OCI-LY7 (cell line): ENCODE results near the gene TAAR6. TPM values are rescaled to one million over a fixed set of nuclear protein-coding genes. Genes with fewer than 3 reads are reported as not detected.

Experiments
- BruUV-seq: library from RNA; stranded (reverse); fragments of 400-500 nt; replicated peaks from 2 replicates; lab custom pipeline; 2021; lab: Mats Ljungman, UMichigan
- CTCF ChIA-PET: fragments of 300-600 bp; sonication (Branson Sonifier 250); formaldehyde crosslinking; loops from one replicate; lab custom pipeline; 2022; ENCODE audit warnings: antibody characterized with exemption; ENCODE audit not compliant: unreplicated experiment; lab: Charles Lee
- POLR2A ChIA-PET: fragments of 300-600 bp; sonication (Branson Sonifier 250); formaldehyde crosslinking; loops from one replicate; lab custom pipeline; 2022; ENCODE audit warnings: antibody characterized with exemption; lab: Charles Lee
- DNase-seq: peaks from one replicate; pipeline ENCODE4 v3.0.0-alpha.2; 2015; ENCODE audit warnings: low spot score
- H2AFZ ChIP-seq: fragments of 200-600 bp; sonication (generic), shearing (Covaris generic); 2 replicates; pipeline ENCODE4 v1.6.1; 2014; ENCODE audit warnings: mild to moderate bottlenecking, antibody characterized with exemption, low read length, moderate library complexity
- H3K27ac ChIP-seq: fragments of 200-600 bp; sonication (generic); 2 replicates; pipeline ENCODE4 v1.5.1; 2014; ENCODE audit warnings: mixed run types, low read depth, mild to moderate bottlenecking, moderate library complexity, low read length, inconsistent platforms; ENCODE audit not compliant: poor library complexity, severe bottlenecking
- H3K36me3 ChIP-seq: fragments of 200-600 bp; sonication (generic); 2 replicates; pipeline ENCODE4 v1.6.1; 2014; ENCODE audit warnings: mild to moderate bottlenecking, antibody characterized with exemption, low read length, moderate library complexity, mixed read lengths; ENCODE audit not compliant: insufficient read depth
- H3K4me1 ChIP-seq: fragments of 200-600 bp; sonication (generic); 2 replicates; pipeline ENCODE4 v1.5.1; 2014; ENCODE audit warnings: mild to moderate bottlenecking, low read length; ENCODE audit not compliant: insufficient read depth, poor library complexity, severe bottlenecking
- H3K4me2 ChIP-seq: fragments of 200-600 bp; sonication (generic); 2 replicates; pipeline ENCODE4 v1.6.1; 2014; ENCODE audit warnings: mild to moderate bottlenecking, low read length
- H3K4me3 ChIP-seq: fragments of 200-600 bp; sonication (generic); 2 replicates; pipeline ENCODE4 v1.5.1; 2014; ENCODE audit warnings: mild to moderate bottlenecking, low read depth, low read length; ENCODE audit not compliant: poor library complexity, severe bottlenecking
- H3K79me2 ChIP-seq: fragments of 200-600 bp; sonication (generic); 2 replicates; pipeline ENCODE4 v1.6.1; 2016; ENCODE audit warnings: low read depth, mild to moderate bottlenecking, low read length, moderate library complexity, mixed read lengths; ENCODE audit not compliant: insufficient read depth
- H3K9me2 ChIP-seq: fragments of 200-600 bp; sonication (generic); 2 replicates; pipeline ENCODE4 v1.6.1; 2016; ENCODE audit warnings: mild to moderate bottlenecking, low read length, mixed read lengths; ENCODE audit not compliant: insufficient read depth
- H3K9me3 ChIP-seq: fragments of 200-600 bp; sonication (generic); 2 replicates; pipeline ENCODE4 v1.6.1; 2014; ENCODE audit warnings: mild to moderate bottlenecking, mixed run types, low read length, mixed read lengths
- H4K20me1 ChIP-seq: fragments of 200-600 bp; sonication (generic); 2 replicates; pipeline ENCODE4 v1.6.1; 2014; ENCODE audit warnings: mild to moderate bottlenecking, antibody characterized with exemption, low read length, moderate library complexity, mixed read lengths; ENCODE audit not compliant: insufficient read depth
- CTCF ChIP-seq: fragments of 200-600 bp; sonication (generic); conservative IDR thresholded peaks from 2 replicates; pipeline ENCODE4 v1.5.1; 2014; ENCODE audit warnings: mild to moderate bottlenecking, antibody characterized with exemption, low read length, moderate library complexity, mixed read lengths
- EZH2phosphoT487 ChIP-seq: fragments of 200-600 bp; sonication (generic); IDR thresholded peaks from 2 replicates; pipeline ENCODE4 v1.6.1; 2018; ENCODE audit warnings: low read depth, borderline replicate concordance, mild to moderate bottlenecking, mixed run types, antibody characterized with exemption, low read length, moderate library complexity, mixed read lengths
- intact Hi-C: fragments of 100-400 bp; cut with micrococcal nuclease; formaldehyde crosslinking; loops from one replicate; pipeline ENCODE4 v1.10.0; 2022; ENCODE audit not compliant: unreplicated experiment
- total RNA-seq, 2 experiments: library from RNA; depleted of rRNA in 1 of 2; stranded (reverse); fragments of >200 nt in 1 of 2; shearing (Covaris generic) in 1 of 2; gene quantifications; 2 replicates each; pipeline ENCODE4 v1.2.3, GENCODE V29; 2014 to 2022

TAAR6 gene
- total RNA-seq, 2 experiments from 2014 or later: not detected

- BruUV-seq: no TSS peak
- ChIA-PET POLR2A (interaction anchor here (0.6 kb wide), 1 partner anchor 105 kb away, joined by 3 read pairs; no protein-coding TSS in a partner anchor), CTCF (no interaction called here)
- H3K4me2 ChIP-seq: no peak overlapping the region
- H3K4me3 ChIP-seq: no peak overlapping the region
- H3K4me1 ChIP-seq: no peaks in the 10 kb centered on the region
- no peaks in the 10 kb centered on the region for H3K79me2 ChIP-seq
- intact Hi-C loops: no loop called here
- no peaks in the 10 kb centered on the region for H3K9me2 ChIP-seq
- no peak overlapping the region for H2AFZ ChIP-seq
- no peak for TF ChIP-seq EZH2phosphoT487
- no peak for TF ChIP-seq CTCF
- H4K20me1 ChIP-seq: no peaks in the 10 kb centered on the region
- no peak overlapping the region for H3K27ac ChIP-seq
- no peak for DNase-seq
- H3K9me3 ChIP-seq: no peaks in the 10 kb centered on the region
- H3K36me3 ChIP-seq: no peaks in the 10 kb centered on the region
These were observed 34.6 kb downstream of the TAAR6 start for GRCh38 chr6:132604635-132605152.

GRCh38 chr6:132607544-132608233, 37.6 kb downstream of the TAAR6 start:
- Histone ChIP-seq H2AFZ (no peak overlapping the region), H3K4me1 (no peaks in the 10 kb centered on the region), H3K9me2 (no peaks in the 10 kb centered on the region), H3K9me3 (no peaks in the 10 kb centered on the region), H3K4me3 (no peak overlapping the region), H4K20me1 (no peaks in the 10 kb centered on the region), H3K27ac (no peak overlapping the region), H3K4me2 (no peak overlapping the region), H3K36me3 (no peaks in the 10 kb centered on the region), H3K79me2 (no peaks in the 10 kb centered on the region)
- intact Hi-C loops: no loop called here
- POLR2A ChIA-PET: no interaction called here
- no peak for TF ChIP-seq EZH2phosphoT487
- TF ChIP-seq CTCF: no peak
- no peak for DNase-seq
- BruUV-seq: no TSS peak
- CTCF ChIA-PET: no interaction called here

GRCh38 chr6:132611616-132612015, 41.5 kb downstream of the TAAR6 start:
- no peak for DNase-seq

More at GRCh38 chr6:132611616-132612015, 41.5 kb downstream of the TAAR6 start:
- H3K4me3 ChIP-seq: no peak overlapping the region
- H3K27ac ChIP-seq: no peak overlapping the region
- H3K36me3 ChIP-seq: no peaks in the 10 kb centered on the region
- H2AFZ ChIP-seq: no peak overlapping the region
- no peak for TF ChIP-seq EZH2phosphoT487
- TF ChIP-seq CTCF: no peak
- CTCF ChIA-PET: no interaction called here
- POLR2A ChIA-PET: no interaction called here
- no peak overlapping the region for H3K4me2 ChIP-seq
- H3K9me2 ChIP-seq: no peaks in the 10 kb centered on the region
- no TSS peak for BruUV-seq
- no peaks in the 10 kb centered on the region for H3K4me1 ChIP-seq
- H3K79me2 ChIP-seq: no peaks in the 10 kb centered on the region
- intact Hi-C loops: no loop called here
- H3K9me3 ChIP-seq: no peaks in the 10 kb centered on the region
- no peaks in the 10 kb centered on the region for H4K20me1 ChIP-seq
